KMS-11 (cell line): Measurements from ENCODE around the gene HOXA9.

ENCODE experiments used
- H2AFZ ChIP-seq: fragments of 200-600 bp; sonication (generic); 2 replicates; pipeline ENCODE4 v1.6.1; 2016; ENCODE audit warnings: antibody characterized with exemption, mixed run types, low read depth
- H3K27ac ChIP-seq: fragments of 200-600 bp; sonication (generic); 2 replicates; pipeline ENCODE4 v1.6.1; 2016; ENCODE audit warnings: mild to moderate bottlenecking, mixed run types
- H3K27me3 ChIP-seq: fragments of 200-600 bp; sonication (generic); 2 replicates; pipeline ENCODE4 v1.6.1; 2017; ENCODE audit warnings: mild to moderate bottlenecking, low read depth, mixed run types, moderate library complexity; ENCODE audit not compliant: insufficient read depth
- H3K36me3 ChIP-seq: fragments of 200-600 bp; sonication (generic); 2 replicates; pipeline ENCODE4 v1.6.1; 2017; ENCODE audit warnings: mild to moderate bottlenecking, mixed run types; ENCODE audit not compliant: insufficient read depth
- H3K4me1 ChIP-seq: fragments of 200-600 bp; sonication (generic); 2 replicates; pipeline ENCODE4 v1.6.1; 2016; ENCODE audit warnings: mild to moderate bottlenecking, low read depth, mixed run types; ENCODE audit not compliant: poor library complexity, severe bottlenecking
- H3K4me2 ChIP-seq: fragments of 200-600 bp; sonication (generic); 2 replicates; pipeline ENCODE4 v1.7.0; 2016; ENCODE audit warnings: mild to moderate bottlenecking, mixed run types
- H3K4me3 ChIP-seq: fragments of 200-600 bp; sonication (generic); IDR thresholded peaks from 2 replicates; pipeline ENCODE4 v1.6.1; 2017; ENCODE audit warnings: low read depth, low read length, mixed read lengths; ENCODE audit not compliant: insufficient read depth
- H3K79me2 ChIP-seq: fragments of 200-600 bp; sonication (generic); 2 replicates; pipeline ENCODE4 v1.6.1; 2016; ENCODE audit warnings: low read depth, mixed run types; ENCODE audit not compliant: insufficient read depth
- H3K9ac ChIP-seq: fragments of 200-600 bp; sonication (generic); 2 replicates; pipeline ENCODE4 v1.6.1; 2016; ENCODE audit warnings: mild to moderate bottlenecking, mixed run types
- H4K20me1 ChIP-seq: fragments of 200-600 bp; sonication (generic); 2 replicates; pipeline ENCODE4 v1.6.1; 2016; ENCODE audit warnings: mild to moderate bottlenecking, mixed run types; ENCODE audit not compliant: insufficient read depth
- CTCF ChIP-seq: fragments of 200-600 bp; sonication (generic); conservative IDR thresholded peaks from 2 replicates; pipeline ENCODE4 v1.6.1; 2017; ENCODE audit warnings: low read depth, mild to moderate bottlenecking, antibody characterized with exemption, low read length, moderate library complexity, mixed read lengths

Gene HOXA9

GRCh38 chr7:27165089-27165995 is at the start of gene HOXA9:
TSS of gene HOXA9 (minus strand) at chr7:27165537. CDS start at chr7:27165457, 80 bp downstream.
- Histone ChIP-seq H3K4me3 (no peak within 1 kb of the TSS), H3K9ac (no peak within 1 kb of the TSS)

GRCh38 chr7:27214239-27214950 is 49.1 kb upstream of the HOXA9 start:
- no peaks in the 10 kb centered on the region for H3K27me3 ChIP-seq

More at GRCh38 chr7:27165089-27165995, at the start of gene HOXA9:
- Histone ChIP-seq H3K27me3 (no peaks in the 10 kb centered on the region), H3K36me3 (no peaks in the 10 kb centered on the region), H3K27ac (no peak within 1 kb of the TSS), H3K4me1 (no peaks in the 10 kb centered on the region), H3K79me2 (no peaks in the 10 kb centered on the region), H3K4me2 (no peak within 1 kb of the TSS), H4K20me1 (no peaks in the 10 kb centered on the region), H2AFZ (no peak within 1 kb of the TSS)
- no peak for TF ChIP-seq CTCF

GRCh38 chr7:27213433-27214238 is 48.3 kb upstream of the HOXA9 start:
- Histone ChIP-seq H3K4me1 (no peaks in the 10 kb centered on the region), H2AFZ (no peak overlapping the region), H3K27me3 (no peaks in the 10 kb centered on the region), H4K20me1 (no peaks in the 10 kb centered on the region), H3K4me2 (no peak overlapping the region), H3K27ac (no peak overlapping the region), H3K36me3 (no peaks in the 10 kb centered on the region), H3K4me3 (no peak overlapping the region), H3K79me2 (no peaks in the 10 kb centered on the region), H3K9ac (no peak overlapping the region)
- TF ChIP-seq CTCF = no peak

More at GRCh38 chr7:27214239-27214950, 49.1 kb upstream of the HOXA9 start:
- no peak for TF ChIP-seq CTCF
- Histone ChIP-seq H4K20me1 (no peaks in the 10 kb centered on the region), H3K4me3 (no peak overlapping the region), H3K4me1 (no peaks in the 10 kb centered on the region), H3K36me3 (no peaks in the 10 kb centered on the region), H3K9ac (no peak overlapping the region), H3K4me2 (no peak overlapping the region), H2AFZ (no peak overlapping the region), H3K79me2 (no peaks in the 10 kb centered on the region), H3K27ac (no peak overlapping the region)
